HepG2 (cell line): ENCODE measurements around the gene SRGAP3. TPM values are rescaled to one million over a fixed set of nuclear protein-coding genes. Genes with fewer than 3 reads are reported as not detected.

Source experiments
- ATAC-seq: fragments of 200-7000 bp; cut with Tn5 transposase; 3 replicates; pipeline ENCODE4 v1.9.1; 2020; ENCODE audit warnings: mild to moderate bottlenecking, moderate library complexity
- BruUV-seq: library from RNA; stranded (reverse); fragments of 400-500 nt; replicated peaks from 2 replicates; lab custom pipeline; 2021; lab: Mats Ljungman, UMichigan
- CTCF ChIA-PET: fragments of 300-600 bp; formaldehyde crosslinking; extraction: SDS; loops from one replicate; lab custom pipeline; 2021; ENCODE audit warnings: low total read pairs, inconsistent platforms, low intra/inter-chr PET ratio; lab: Yijun Ruan, JAX
- POLR2A ChIA-PET: fragments of 350-600 bp; sonication (Branson Sonifier 250); formaldehyde crosslinking; loops from one replicate; lab custom pipeline; 2020; ENCODE audit warnings: antibody characterized with exemption, inconsistent platforms; lab: Yijun Ruan, JAX
- DNase-seq: peaks from one replicate; pipeline ENCODE4 v3.0.0-alpha.2; 2015; ENCODE audit warnings: low spot score
- FAIRE-seq: peaks from 3 replicates; lab custom pipeline; 2011; peaks lifted over from hg19 to GRCh38; lab: Jason Lieb, UNC
- H2AFZ ChIP-seq: one replicate; pipeline ENCODE4 v1.6.1; 2011; ENCODE audit warnings: low read length, inconsistent platforms
- H3K27ac ChIP-seq: fragments of 300-600 bp; 3 replicates; pipeline ENCODE4 v1.8.0; 2011; ENCODE audit warnings: mixed run types, mild to moderate bottlenecking, mixed read lengths, low read length, inconsistent platforms; ENCODE audit not compliant: insufficient read depth; ENCODE audit errors: extremely low read length
- H3K27me3 ChIP-seq, 2 experiments: fragments of 200-600 bp in 1 of 2; 2 replicates in 1 of 2; 3 replicates in 1 of 2; pipeline versions ENCODE4 v1.6.0 to v1.8.0; 2011; ENCODE audit warnings: low read length in 2 of 2, mild to moderate bottlenecking in 2 of 2, moderate library complexity in 2 of 2, inconsistent platforms in 1 of 2; ENCODE audit not compliant: insufficient read depth in 2 of 2, control insufficient read depth in 1 of 2
- H3K36me3 ChIP-seq, 2 experiments: fragments of 200-600 bp in 1 of 2; replicated peaks in 1 of 2; 2 replicates in 1 of 2; 3 replicates in 1 of 2; pipeline versions ENCODE4 v1.5.1 to v1.8.0; 2011; ENCODE audit warnings: low read length in 2 of 2, inconsistent platforms in 1 of 2; ENCODE audit not compliant: insufficient read depth in 2 of 2, control insufficient read depth in 1 of 2
- H3K4me1 ChIP-seq: 2 replicates; pipeline ENCODE4 v1.5.1; 2012; ENCODE audit warnings: low read length, inconsistent platforms; ENCODE audit not compliant: insufficient read depth
- H3K4me2 ChIP-seq: 2 replicates; pipeline ENCODE4 v1.6.0; 2011; ENCODE audit warnings: low read depth, low read length, inconsistent platforms
- H3K4me3 ChIP-seq, 3 experiments: fragments of 200-600 bp in 1 of 3; sonication (generic), shearing (Covaris generic) in 1 of 3; replicated peaks in 1 of 3; 2 replicates each; pipeline ENCODE4 v1.5.1; 2011 to 2016; ENCODE audit warnings: low read length in 3 of 3, inconsistent platforms in 2 of 3, low read depth in 2 of 3, mild to moderate bottlenecking in 2 of 3, control low read depth in 1 of 3, mixed read lengths in 1 of 3; ENCODE audit not compliant: insufficient read depth in 1 of 3
- H3K79me2 ChIP-seq: one replicate; pipeline ENCODE4 v1.6.1; 2011; ENCODE audit warnings: low read length, inconsistent platforms; ENCODE audit not compliant: insufficient read depth
- H3K9ac ChIP-seq: 2 replicates; pipeline ENCODE4 v1.6.0; 2011; ENCODE audit warnings: mild to moderate bottlenecking, low read depth, low read length, inconsistent platforms; ENCODE audit not compliant: insufficient read depth
- H3K9me3 ChIP-seq: 2 replicates; pipeline ENCODE4 v1.5.1; 2012; ENCODE audit warnings: mild to moderate bottlenecking, low read length
- H4K20me1 ChIP-seq: 2 replicates; pipeline ENCODE4 v1.6.0; 2011; ENCODE audit warnings: inconsistent platforms, mild to moderate bottlenecking, low read length, moderate library complexity; ENCODE audit not compliant: insufficient read depth
- CBFB ChIP-seq: sonication (generic); formaldehyde crosslinking; IDR thresholded peaks from 2 replicates; pipeline ENCODE4 v1.4.0; 2020; ENCODE audit warnings: missing genetic modification reagents
- MEF2D ChIP-seq: sonication (generic); formaldehyde crosslinking; IDR thresholded peaks from 2 replicates; pipeline ENCODE4 v1.5.1; 2020; ENCODE audit warnings: mild to moderate bottlenecking, missing genetic modification reagents
- MZF1 ChIP-seq: sonication (generic); formaldehyde crosslinking; IDR thresholded peaks from 2 replicates; pipeline ENCODE4 v1.8.1; 2023; ENCODE audit warnings: mild to moderate bottlenecking, missing genetic modification reagents, borderline replicate concordance
- ZBTB3 ChIP-seq: sonication (generic); formaldehyde crosslinking; IDR thresholded peaks from 2 replicates; pipeline ENCODE4 v1.4.0; 2020; ENCODE audit warnings: low read depth, mild to moderate bottlenecking, moderate library complexity, missing genetic modification reagents, borderline replicate concordance
- ZFP41 ChIP-seq: sonication (generic); formaldehyde crosslinking; IDR thresholded peaks from 2 replicates; pipeline ENCODE4 v1.4.0; 2020; ENCODE audit warnings: mild to moderate bottlenecking, missing genetic modification reagents, borderline replicate concordance
- ZNF44 ChIP-seq: sonication (generic); formaldehyde crosslinking; IDR thresholded peaks from 2 replicates; pipeline ENCODE4 v1.5.1; 2020; ENCODE audit warnings: mild to moderate bottlenecking, missing genetic modification reagents
- ZNF577 ChIP-seq: sonication (generic); formaldehyde crosslinking; IDR thresholded peaks from 2 replicates; pipeline ENCODE4 v1.4.0; 2020; ENCODE audit warnings: mild to moderate bottlenecking, low read depth, missing genetic modification reagents, borderline replicate concordance
- WGBS: methylation state at CpG from one replicate; pipeline ENCODE4 v1.1.6; 2017; ENCODE audit warnings: low lambda C conversion rate; 5-methylcytosine and 5-hydroxymethylcytosine counted together
- in situ Hi-C: cut with HindIII; loops from 2 replicates; pipeline ENCODE4 v1.10.0; 2017; ENCODE audit warnings: low pct_unique_long_range_greater_than_20kb; ENCODE audit not compliant: extremely low pct_ligation_motif_present
- intact Hi-C: fragments of 100-400 bp; cut with micrococcal nuclease; formaldehyde crosslinking; loops from one replicate; pipeline ENCODE4 v1.10.0; 2022; ENCODE audit not compliant: unreplicated experiment
- polyA plus RNA-seq, 8 experiments: library from polyadenylated mRNA; depleted of rRNA in 3 of 8; stranded (reverse) in 7 of 8; unstranded in 1 of 8; fragments of >200 nt; fragmentation: Illumina TruSeq in 4 of 8; extraction: Trizol in 4 of 8; gene quantifications; 2 replicates each; pipeline versions ENCODE4 v1.2.1 to v1.2.3, GENCODE V29; 2011 to 2016; ENCODE audit warnings: low read depth in 4 of 8, missing spikeins in 1 of 8, mixed read lengths in 1 of 8; ENCODE audit not compliant: insufficient read depth in 1 of 8
- total RNA-seq, 5 experiments: library from RNA; depleted of rRNA; stranded (reverse); fragments of >200 nt; fragmentation: Illumina TruSeq; extraction: Trizol; gene quantifications; 2 replicates each; pipeline ENCODE4 v1.2.3, GENCODE V29; 2016; ENCODE audit warnings: low read depth in 1 of 5
- TF ChIP-seq, protein P1 (sequence below): sonication (generic); formaldehyde crosslinking; IDR thresholded peaks from 2 replicates; pipeline ENCODE4 v1.5.0; 2020; ENCODE audit warnings: missing genetic modification reagents, mild to moderate bottlenecking, borderline replicate concordance
- TF ChIP-seq, protein P2 (sequence below): sonication (generic); formaldehyde crosslinking; IDR thresholded peaks from 2 replicates; pipeline ENCODE4 v1.8.0; 2022; ENCODE audit warnings: mild to moderate bottlenecking, missing genetic modification reagents
- TF ChIP-seq, protein P3 (sequence below): sonication (generic); formaldehyde crosslinking; conservative IDR thresholded peaks from 2 replicates; pipeline ENCODE4 v1.5.0; 2020; ENCODE audit warnings: missing genetic modification reagents
- TF ChIP-seq, protein P4 (sequence below): sonication (generic); formaldehyde crosslinking; IDR thresholded peaks from 2 replicates; pipeline ENCODE4 v1.4.0; 2020; ENCODE audit warnings: mild to moderate bottlenecking, missing genetic modification reagents

Gene SRGAP3
- total and polyA plus RNA-seq, 2 of the 13 experiments (the other 11 are each of a cell fraction or from before 2014, with no cell fraction given), result 1.2 to 1.4 TPM

DNA sequence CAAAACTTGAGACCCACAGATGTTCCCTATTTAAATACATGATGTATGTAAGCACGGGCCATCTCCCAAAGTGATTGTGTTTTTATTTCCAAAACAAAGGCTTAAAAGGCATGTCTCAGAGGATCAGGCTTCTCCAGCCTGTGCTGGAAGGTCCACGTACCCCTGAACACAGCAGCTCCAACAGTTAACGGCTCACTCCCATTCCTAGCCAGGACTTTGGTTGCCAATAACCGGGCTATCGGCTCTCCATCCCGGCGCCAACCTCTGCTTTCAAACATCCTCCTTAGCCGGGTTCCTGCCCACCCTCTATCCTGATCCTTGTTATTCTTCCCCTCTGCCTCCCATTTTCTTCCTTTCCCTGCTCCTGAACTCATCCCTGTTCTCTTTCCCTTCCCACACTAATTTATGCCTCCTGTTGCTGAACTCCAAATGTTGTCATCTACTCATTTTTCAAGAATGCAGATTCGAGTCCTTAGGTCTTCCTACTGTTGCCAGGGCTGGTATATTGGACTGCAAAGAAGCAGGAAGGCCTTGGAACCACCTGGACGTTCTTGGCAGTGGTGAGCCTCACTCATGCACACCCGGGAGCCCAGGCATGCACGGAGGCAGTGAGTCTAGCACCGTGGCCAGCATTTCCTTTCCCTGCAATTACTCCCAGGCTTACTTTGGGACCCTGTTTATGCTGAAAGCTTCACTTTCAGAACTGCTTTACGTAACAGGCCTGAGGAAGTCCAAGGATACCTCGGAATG, 157.8 kb downstream of the SRGAP3 start:
- DNase-seq (no peak), FAIRE-seq (no peak), ATAC-seq (no peak)
- Histone ChIP-seq H3K27me3 (no peaks in the 10 kb centered on the region), H3K4me1 (no peaks in the 10 kb centered on the region), H3K9ac (no peak overlapping the region), H3K79me2 (no peaks in the 10 kb centered on the region), H3K4me2 (no peak overlapping the region), H3K9me3 (no peaks in the 10 kb centered on the region), H3K36me3 (no peaks in the 10 kb centered on the region), H4K20me1 (no peaks in the 10 kb centered on the region), H3K27ac (no peak overlapping the region), H2AFZ (no peak overlapping the region), H3K4me3 (no peak overlapping the region)
- CTCF ChIA-PET, result no interaction called here
- POLR2A ChIA-PET, result no interaction called here
- 41% methylated on average over 14 of the region's 15 CpGs for WGBS
- intact Hi-C loops, result no loop called here
- in situ Hi-C loops, result no loop called here
- no TSS peak for BruUV-seq
- TF ChIP-seq, protein P1, sequence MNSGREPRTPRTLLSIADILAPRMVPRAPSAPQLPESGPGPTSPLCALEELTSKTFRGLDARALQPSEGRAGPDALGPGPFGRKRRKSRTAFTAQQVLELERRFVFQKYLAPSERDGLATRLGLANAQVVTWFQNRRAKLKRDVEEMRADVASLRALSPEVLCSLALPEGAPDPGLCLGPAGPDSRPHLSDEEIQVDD (CRISPR knock-in tag), result no peak
- no peak for TF ChIP-seq ZNF44
- TF ChIP-seq, protein P2, sequence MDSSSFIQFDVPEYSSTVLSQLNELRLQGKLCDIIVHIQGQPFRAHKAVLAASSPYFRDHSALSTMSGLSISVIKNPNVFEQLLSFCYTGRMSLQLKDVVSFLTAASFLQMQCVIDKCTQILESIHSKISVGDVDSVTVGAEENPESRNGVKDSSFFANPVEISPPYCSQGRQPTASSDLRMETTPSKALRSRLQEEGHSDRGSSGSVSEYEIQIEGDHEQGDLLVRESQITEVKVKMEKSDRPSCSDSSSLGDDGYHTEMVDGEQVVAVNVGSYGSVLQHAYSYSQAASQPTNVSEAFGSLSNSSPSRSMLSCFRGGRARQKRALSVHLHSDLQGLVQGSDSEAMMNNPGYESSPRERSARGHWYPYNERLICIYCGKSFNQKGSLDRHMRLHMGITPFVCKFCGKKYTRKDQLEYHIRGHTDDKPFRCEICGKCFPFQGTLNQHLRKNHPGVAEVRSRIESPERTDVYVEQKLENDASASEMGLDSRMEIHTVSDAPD (CRISPR knock-in tag), result no peak
- no peak for TF ChIP-seq MEF2D (CRISPR knock-in tag)
- TF ChIP-seq, protein P3, sequence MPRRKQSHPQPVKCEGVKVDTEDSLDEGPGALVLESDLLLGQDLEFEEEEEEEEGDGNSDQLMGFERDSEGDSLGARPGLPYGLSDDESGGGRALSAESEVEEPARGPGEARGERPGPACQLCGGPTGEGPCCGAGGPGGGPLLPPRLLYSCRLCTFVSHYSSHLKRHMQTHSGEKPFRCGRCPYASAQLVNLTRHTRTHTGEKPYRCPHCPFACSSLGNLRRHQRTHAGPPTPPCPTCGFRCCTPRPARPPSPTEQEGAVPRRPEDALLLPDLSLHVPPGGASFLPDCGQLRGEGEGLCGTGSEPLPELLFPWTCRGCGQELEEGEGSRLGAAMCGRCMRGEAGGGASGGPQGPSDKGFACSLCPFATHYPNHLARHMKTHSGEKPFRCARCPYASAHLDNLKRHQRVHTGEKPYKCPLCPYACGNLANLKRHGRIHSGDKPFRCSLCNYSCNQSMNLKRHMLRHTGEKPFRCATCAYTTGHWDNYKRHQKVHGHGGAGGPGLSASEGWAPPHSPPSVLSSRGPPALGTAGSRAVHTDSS, result no peak
- TF ChIP-seq, protein P4, sequence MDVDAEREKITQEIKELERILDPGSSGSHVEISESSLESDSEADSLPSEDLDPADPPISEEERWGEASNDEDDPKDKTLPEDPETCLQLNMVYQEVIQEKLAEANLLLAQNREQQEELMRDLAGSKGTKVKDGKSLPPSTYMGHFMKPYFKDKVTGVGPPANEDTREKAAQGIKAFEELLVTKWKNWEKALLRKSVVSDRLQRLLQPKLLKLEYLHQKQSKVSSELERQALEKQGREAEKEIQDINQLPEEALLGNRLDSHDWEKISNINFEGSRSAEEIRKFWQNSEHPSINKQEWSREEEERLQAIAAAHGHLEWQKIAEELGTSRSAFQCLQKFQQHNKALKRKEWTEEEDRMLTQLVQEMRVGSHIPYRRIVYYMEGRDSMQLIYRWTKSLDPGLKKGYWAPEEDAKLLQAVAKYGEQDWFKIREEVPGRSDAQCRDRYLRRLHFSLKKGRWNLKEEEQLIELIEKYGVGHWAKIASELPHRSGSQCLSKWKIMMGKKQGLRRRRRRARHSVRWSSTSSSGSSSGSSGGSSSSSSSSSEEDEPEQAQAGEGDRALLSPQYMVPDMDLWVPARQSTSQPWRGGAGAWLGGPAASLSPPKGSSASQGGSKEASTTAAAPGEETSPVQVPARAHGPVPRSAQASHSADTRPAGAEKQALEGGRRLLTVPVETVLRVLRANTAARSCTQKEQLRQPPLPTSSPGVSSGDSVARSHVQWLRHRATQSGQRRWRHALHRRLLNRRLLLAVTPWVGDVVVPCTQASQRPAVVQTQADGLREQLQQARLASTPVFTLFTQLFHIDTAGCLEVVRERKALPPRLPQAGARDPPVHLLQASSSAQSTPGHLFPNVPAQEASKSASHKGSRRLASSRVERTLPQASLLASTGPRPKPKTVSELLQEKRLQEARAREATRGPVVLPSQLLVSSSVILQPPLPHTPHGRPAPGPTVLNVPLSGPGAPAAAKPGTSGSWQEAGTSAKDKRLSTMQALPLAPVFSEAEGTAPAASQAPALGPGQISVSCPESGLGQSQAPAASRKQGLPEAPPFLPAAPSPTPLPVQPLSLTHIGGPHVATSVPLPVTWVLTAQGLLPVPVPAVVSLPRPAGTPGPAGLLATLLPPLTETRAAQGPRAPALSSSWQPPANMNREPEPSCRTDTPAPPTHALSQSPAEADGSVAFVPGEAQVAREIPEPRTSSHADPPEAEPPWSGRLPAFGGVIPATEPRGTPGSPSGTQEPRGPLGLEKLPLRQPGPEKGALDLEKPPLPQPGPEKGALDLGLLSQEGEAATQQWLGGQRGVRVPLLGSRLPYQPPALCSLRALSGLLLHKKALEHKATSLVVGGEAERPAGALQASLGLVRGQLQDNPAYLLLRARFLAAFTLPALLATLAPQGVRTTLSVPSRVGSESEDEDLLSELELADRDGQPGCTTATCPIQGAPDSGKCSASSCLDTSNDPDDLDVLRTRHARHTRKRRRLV (CRISPR knock-in tag), result no peak
- TF ChIP-seq ZNF577 (CRISPR knock-in tag), result no peak
- TF ChIP-seq ZFP41 (CRISPR knock-in tag), result no peak
- TF ChIP-seq ZBTB3, result no peak
- TF ChIP-seq MZF1 (CRISPR knock-in tag), result no peak
- TF ChIP-seq CBFB, result no peak
